ENCODE measurements around the gene HLF. TPM values are rescaled to one million over a fixed set of nuclear protein-coding genes. Genes with fewer than 3 reads are reported as not detected.

Gene HLF
- total RNA-seq, 1 donor from 2014 or later: not detected

GRCh38 chr17:55258578-55259135 is 6.1 kb upstream of the HLF start:
- DNase-seq: no peak

- DNase-seq: no peak
Measured at GRCh38 chr17:55259684-55260111, 5.1 kb upstream of the HLF start.

GRCh38 chr17:55261311-55261710 is 3.4 kb upstream of the HLF start:
- DNase-seq: no peak

- no peak for DNase-seq
Measured at GRCh38 chr17:55263569-55264277, 1.0 kb upstream of the HLF start.

GRCh38 chr17:55264278-55264644 is 499 bp upstream of the HLF start:
- DNase-seq: no peak

GRCh38 chr17:55265311-55266021 is 706 bp downstream of the HLF start:
- DNase-seq: no peak

GRCh38 chr17:55266051-55266957 is 1.5 kb downstream of the HLF start:
- DNase-seq: no peak

- no peak for DNase-seq
Measured at GRCh38 chr17:55266958-55267688, 2.4 kb downstream of the HLF start.

GRCh38 chr17:55267777-55268648 is 3.3 kb downstream of the HLF start:
- no peak for DNase-seq

GRCh38 chr17:55268649-55269480 is 4.1 kb downstream of the HLF start:
- DNase-seq: no peak

GRCh38 chr17:55269894-55270293 is 5.1 kb downstream of the HLF start:
- no peak for DNase-seq

- DNase-seq: no peak
Measured at GRCh38 chr17:55271223-55271571, 6.4 kb downstream of the HLF start.

- no peak for DNase-seq
Measured at GRCh38 chr17:55271958-55272710, 7.4 kb downstream of the HLF start.

- DNase-seq: no peak
Measured at GRCh38 chr17:55272711-55273578, 8.2 kb downstream of the HLF start.

GRCh38 chr17:55273579-55274354 is 9.0 kb downstream of the HLF start:
- no peak for DNase-seq

- no peak for DNase-seq
Measured at GRCh38 chr17:55274355-55275255, 9.8 kb downstream of the HLF start.

Data from dermis blood vessel endothelial cell (primary cell).